Loucy (cell line): ENCODE measurements around the gene STT3B.

Experiments used
- H2AFZ ChIP-seq: fragments of 200-600 bp; sonication (generic); 2 replicates; pipeline ENCODE4 v1.6.0; 2016; ENCODE audit warnings: antibody characterized with exemption, mild to moderate bottlenecking, low read length, moderate library complexity
- H3F3A ChIP-seq: fragments of 200-600 bp; 2 replicates; pipeline ENCODE4 v1.6.0; 2016; ENCODE audit warnings: antibody characterized with exemption, low read depth, mild to moderate bottlenecking
- H3K27me3 ChIP-seq: fragments of 200-600 bp; sonication (generic); 2 replicates; pipeline ENCODE4 v1.6.1; 2014; ENCODE audit warnings: low read length, mild to moderate bottlenecking; ENCODE audit not compliant: insufficient read depth, poor library complexity, severe bottlenecking
- H3K36me3 ChIP-seq: fragments of 200-600 bp; sonication (generic); 2 replicates; pipeline ENCODE4 v1.6.1; 2016; ENCODE audit warnings: low read length; ENCODE audit not compliant: insufficient read depth
- H3K4me1 ChIP-seq: fragments of 200-600 bp; sonication (generic); 2 replicates; pipeline ENCODE4 v1.5.1; 2014; ENCODE audit warnings: low read length, mild to moderate bottlenecking; ENCODE audit not compliant: insufficient read depth, poor library complexity, severe bottlenecking
- H3K4me2 ChIP-seq: fragments of 200-600 bp; sonication (generic); 2 replicates; pipeline ENCODE4 v1.6.0; 2014; ENCODE audit warnings: antibody characterized with exemption, low read length, low read depth, mild to moderate bottlenecking; ENCODE audit not compliant: poor library complexity, severe bottlenecking
- H3K4me3 ChIP-seq: fragments of 200-600 bp; sonication (generic); 2 replicates; pipeline ENCODE4 v1.5.1; 2014; ENCODE audit warnings: low read length, mild to moderate bottlenecking, mixed read lengths; ENCODE audit not compliant: poor library complexity, severe bottlenecking
- H3K79me2 ChIP-seq: fragments of 200-600 bp; sonication (generic); 2 replicates; pipeline ENCODE4 v1.6.1; 2014; ENCODE audit warnings: low read length; ENCODE audit not compliant: insufficient read depth
- H3K9ac ChIP-seq: fragments of 200-600 bp; sonication (generic); 2 replicates; pipeline ENCODE4 v1.6.0; 2014; ENCODE audit warnings: mild to moderate bottlenecking, low read depth, low read length, moderate library complexity; ENCODE audit not compliant: poor library complexity, severe bottlenecking
- H3K9me2 ChIP-seq: fragments of 200-600 bp; sonication (generic); replicated peaks from 2 replicates; pipeline ENCODE4 v1.6.1; 2016; ENCODE audit warnings: low read depth, low read length, mixed read lengths
- H3K9me3 ChIP-seq: fragments of 200-600 bp; sonication (generic); 2 replicates; pipeline ENCODE4 v1.6.1; 2014; ENCODE audit warnings: mild to moderate bottlenecking, antibody characterized with exemption, low read length, low read depth; ENCODE audit not compliant: insufficient read depth
- H4K20me1 ChIP-seq: fragments of 200-600 bp; sonication (generic); 2 replicates; pipeline ENCODE4 v1.6.0; 2014; ENCODE audit warnings: antibody characterized with exemption, low read length, mild to moderate bottlenecking; ENCODE audit not compliant: insufficient read depth, poor library complexity, severe bottlenecking
- EZH2phosphoT487 ChIP-seq: fragments of 200-600 bp; IDR thresholded peaks from 2 replicates; pipeline ENCODE4 v1.6.1; 2018; ENCODE audit warnings: antibody characterized with exemption, mild to moderate bottlenecking, moderate library complexity, borderline replicate concordance
- TF ChIP-seq, protein P1 (sequence below): fragments of 200-600 bp; sonication (generic); conservative IDR thresholded peaks from 2 replicates; pipeline ENCODE4 v1.5.1; 2014; ENCODE audit warnings: mild to moderate bottlenecking, antibody characterized with exemption, low read length

STT3B gene

DNA sequence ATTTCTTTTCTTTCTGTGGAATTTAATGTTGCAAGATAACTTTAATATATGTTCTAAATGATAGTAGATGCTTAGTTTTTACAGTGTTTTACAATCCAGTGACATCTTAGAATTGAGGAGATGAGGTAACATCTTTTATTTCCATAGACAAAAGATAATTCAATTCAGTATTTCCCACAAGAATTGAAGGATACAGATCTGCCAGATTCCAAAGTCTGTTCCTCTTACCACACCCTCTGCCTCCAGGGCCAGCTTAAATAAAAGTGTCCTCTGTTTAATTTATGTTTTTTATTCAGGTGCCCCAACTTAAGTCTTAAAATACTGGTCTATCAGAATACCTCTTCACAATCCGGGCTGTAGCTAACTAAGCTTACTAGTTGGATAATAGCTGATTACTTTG lies 6.5 kb downstream of the STT3B start:
- Histone ChIP-seq H3K79me2 (peaks cover 100% of the 10 kb centered on the region), H3K36me3 (peaks cover 99% of the 10 kb centered on the region), H3K27me3 (peaks cover 80% of the 10 kb centered on the region), H4K20me1 (peaks cover 93% of the 10 kb centered on the region), H3K9me3 (no peaks in the 10 kb centered on the region), H3K4me3 (peak overlapping the region; percentile 88), H2AFZ (no peak overlapping the region), H3K4me1 (peaks cover 27% of the 10 kb centered on the region), H3K9ac (peak overlapping the region; percentile 99), H3F3A (peaks cover 27% of the 10 kb centered on the region), H3K4me2 (peak overlapping the region; percentile 95), H3K9me2 (no peaks in the 10 kb centered on the region)
- TF ChIP-seq, protein P1, sequence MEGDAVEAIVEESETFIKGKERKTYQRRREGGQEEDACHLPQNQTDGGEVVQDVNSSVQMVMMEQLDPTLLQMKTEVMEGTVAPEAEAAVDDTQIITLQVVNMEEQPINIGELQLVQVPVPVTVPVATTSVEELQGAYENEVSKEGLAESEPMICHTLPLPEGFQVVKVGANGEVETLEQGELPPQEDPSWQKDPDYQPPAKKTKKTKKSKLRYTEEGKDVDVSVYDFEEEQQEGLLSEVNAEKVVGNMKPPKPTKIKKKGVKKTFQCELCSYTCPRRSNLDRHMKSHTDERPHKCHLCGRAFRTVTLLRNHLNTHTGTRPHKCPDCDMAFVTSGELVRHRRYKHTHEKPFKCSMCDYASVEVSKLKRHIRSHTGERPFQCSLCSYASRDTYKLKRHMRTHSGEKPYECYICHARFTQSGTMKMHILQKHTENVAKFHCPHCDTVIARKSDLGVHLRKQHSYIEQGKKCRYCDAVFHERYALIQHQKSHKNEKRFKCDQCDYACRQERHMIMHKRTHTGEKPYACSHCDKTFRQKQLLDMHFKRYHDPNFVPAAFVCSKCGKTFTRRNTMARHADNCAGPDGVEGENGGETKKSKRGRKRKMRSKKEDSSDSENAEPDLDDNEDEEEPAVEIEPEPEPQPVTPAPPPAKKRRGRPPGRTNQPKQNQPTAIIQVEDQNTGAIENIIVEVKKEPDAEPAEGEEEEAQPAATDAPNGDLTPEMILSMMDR: no peak
- no peak for TF ChIP-seq EZH2phosphoT487

GRCh38 chr3:31541089-31541488 lies 8.4 kb downstream of the STT3B start:
- Histone ChIP-seq H3K9me3 (no peaks in the 10 kb centered on the region), H3K9me2 (no peaks in the 10 kb centered on the region), H3K79me2 (peaks cover 100% of the 10 kb centered on the region), H3K36me3 (peaks cover 99% of the 10 kb centered on the region), H3K9ac (peak overlapping the region; percentile 99), H3K4me3 (peak overlapping the region; percentile 88), H3F3A (peaks cover 34% of the 10 kb centered on the region), H3K4me2 (peak overlapping the region; percentile 95), H4K20me1 (peaks cover 98% of the 10 kb centered on the region), H3K27me3 (peaks cover 64% of the 10 kb centered on the region), H2AFZ (no peak overlapping the region), H3K4me1 (peaks cover 37% of the 10 kb centered on the region)
- TF ChIP-seq EZH2phosphoT487: no peak
- TF ChIP-seq, protein P1: no peak

DNA sequence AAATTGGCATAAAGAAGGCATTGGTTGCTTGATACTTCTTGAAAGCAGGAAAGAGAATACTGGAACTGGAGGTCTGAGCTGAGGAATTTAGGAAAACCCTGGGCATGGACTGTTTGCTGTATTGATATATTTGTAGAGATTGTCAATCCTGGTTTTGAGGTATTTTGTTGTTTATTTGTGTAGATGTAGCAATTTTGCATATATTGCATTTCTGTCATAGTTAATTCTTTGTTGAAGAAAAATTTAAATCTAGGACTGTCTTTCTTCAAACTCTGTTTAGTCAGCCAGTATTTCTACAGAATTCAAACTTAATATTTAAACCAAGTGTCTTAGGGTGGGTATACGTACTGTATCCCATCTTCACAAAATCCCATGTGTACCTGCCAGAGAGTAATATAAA lies 9.5 kb downstream of the STT3B start:
- H3K36me3 ChIP-seq: peaks cover 99% of the 10 kb centered on the region
- TF ChIP-seq EZH2phosphoT487: no peak
- TF ChIP-seq, protein P1: no peak

More for the DNA sequence above, 9.5 kb downstream of the STT3B start:
- no peaks in the 10 kb centered on the region for H3K9me3 ChIP-seq
- H4K20me1 ChIP-seq: peaks cover 98% of the 10 kb centered on the region
- no peak overlapping the region for H2AFZ ChIP-seq
- peaks cover 53% of the 10 kb centered on the region for H3K27me3 ChIP-seq
- peak overlapping the region; percentile 88 for H3K4me3 ChIP-seq
- H3K4me1 ChIP-seq: peaks cover 48% of the 10 kb centered on the region
- H3K9me2 ChIP-seq: no peaks in the 10 kb centered on the region
- H3K4me2 ChIP-seq: peak overlapping the region; percentile 95
- peaks cover 100% of the 10 kb centered on the region for H3K79me2 ChIP-seq
- peak overlapping the region; percentile 99 for H3K9ac ChIP-seq
- peaks cover 34% of the 10 kb centered on the region for H3F3A ChIP-seq
